ENCODE measurements around the gene ENAH. TPM values are rescaled to one million over a fixed set of nuclear protein-coding genes. Genes with fewer than 3 reads are reported as not detected.

ENAH gene
- total RNA-seq, 2 experiments from 2014 or later, result not detected

DNA sequence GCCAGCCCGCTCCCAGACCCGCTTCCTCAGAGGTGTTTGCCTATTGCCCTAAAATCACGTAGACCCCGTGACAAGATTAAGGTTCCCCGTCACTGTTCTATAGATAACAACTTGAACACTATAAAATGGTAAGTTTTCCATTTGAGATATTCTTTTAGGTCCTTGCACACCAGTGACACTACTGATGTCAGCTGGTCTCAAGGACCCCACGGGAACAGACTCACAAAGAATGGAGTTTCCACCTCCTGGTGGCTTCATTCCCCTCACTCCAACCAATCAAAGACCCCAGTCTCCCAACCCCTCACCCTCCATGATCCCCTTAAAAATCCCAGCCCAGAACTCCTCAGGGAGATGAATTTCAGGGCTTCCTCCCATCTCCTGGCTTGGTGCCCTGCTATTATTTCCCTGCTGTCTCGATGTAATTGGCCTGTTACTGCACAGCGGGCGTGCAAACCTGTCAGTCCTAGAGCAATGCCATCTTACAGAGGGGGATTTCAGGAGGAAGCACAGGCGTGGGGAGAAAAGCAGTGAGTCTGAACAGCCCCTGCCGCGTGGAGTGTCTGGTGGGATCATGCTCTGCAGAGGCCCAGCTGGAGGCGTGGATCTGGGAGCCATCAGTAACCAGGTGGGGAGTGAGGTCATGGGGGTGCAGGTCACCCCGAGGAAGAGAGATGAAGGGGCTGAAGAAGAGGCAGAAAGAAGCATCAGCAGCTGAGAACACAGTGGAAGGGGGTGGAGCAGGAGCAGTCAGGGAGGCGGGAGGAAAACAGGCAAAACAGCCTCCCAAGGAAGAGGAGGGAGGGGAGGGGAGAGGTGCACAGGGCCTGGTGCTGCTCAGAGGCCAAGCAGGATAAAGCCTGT is 190.0 kb downstream of the ENAH start:
- Mint-ChIP-seq H3K27me3 (ENCODE audit: low read depth) (no peaks in the 10 kb centered on the region), H3K9me3 (ENCODE audit: insufficient read depth) (no peaks in the 10 kb centered on the region), H3K27ac (no peak overlapping the region), H3K36me3 (ENCODE audit: low read depth) (peaks cover 4% of the 10 kb centered on the region), H3K4me3 (no peak overlapping the region), H3K4me1 (ENCODE audit: low read depth) (peaks cover 72% of the 10 kb centered on the region)
- ChIA-PET CTCF (interaction anchor here (1.1 kb wide), 1 partner anchor 12 kb away, joined by 6 read pairs; no protein-coding TSS in a partner anchor), POLR2A (interaction anchor here (1.5 to 4.7 kb wide), 2 partner anchors 18 to 35 kb away, joined by 6 to 30 read pairs; partner anchors contain the start of gene LBR)
- ATAC-seq, result no peak
- DNase-seq, result no peak

DNA sequence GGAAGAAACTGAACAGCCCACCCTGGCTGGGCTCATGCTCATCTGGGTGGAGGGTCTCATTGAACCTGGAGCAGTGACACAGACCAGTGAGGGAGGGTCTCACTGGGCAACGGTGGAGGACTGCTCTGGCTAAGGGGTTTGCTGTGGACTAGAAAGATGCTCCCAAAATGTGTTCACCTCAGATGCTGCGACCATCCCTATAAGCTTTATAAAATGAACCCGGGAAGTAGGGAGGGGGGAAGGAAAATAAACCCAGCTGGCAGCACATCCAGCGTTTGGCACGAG is 190.6 kb downstream of the ENAH start:
- H3K36me3 Mint-ChIP-seq (ENCODE audit: low read depth), result peaks cover 4% of the 10 kb centered on the region
- DNase-seq (no peak), ATAC-seq (no peak)
- H3K4me1 Mint-ChIP-seq (ENCODE audit: low read depth), result peaks cover 72% of the 10 kb centered on the region
- ChIA-PET POLR2A (interaction anchor here (1.5 to 4.7 kb wide), 2 partner anchors 18 to 34 kb away, joined by 6 to 30 read pairs; partner anchors contain the start of gene LBR), CTCF (interaction anchor here (1.1 to 1.4 kb wide), 2 partner anchors 12 to 14 kb away, joined by 3 to 6 read pairs; no protein-coding TSS in a partner anchor)
- H3K4me3 Mint-ChIP-seq, result no peak overlapping the region
- no peaks in the 10 kb centered on the region for H3K27me3 Mint-ChIP-seq (ENCODE audit: low read depth)
- H3K27ac Mint-ChIP-seq, result no peak overlapping the region
- no peaks in the 10 kb centered on the region for H3K9me3 Mint-ChIP-seq (ENCODE audit: insufficient read depth)

DNA sequence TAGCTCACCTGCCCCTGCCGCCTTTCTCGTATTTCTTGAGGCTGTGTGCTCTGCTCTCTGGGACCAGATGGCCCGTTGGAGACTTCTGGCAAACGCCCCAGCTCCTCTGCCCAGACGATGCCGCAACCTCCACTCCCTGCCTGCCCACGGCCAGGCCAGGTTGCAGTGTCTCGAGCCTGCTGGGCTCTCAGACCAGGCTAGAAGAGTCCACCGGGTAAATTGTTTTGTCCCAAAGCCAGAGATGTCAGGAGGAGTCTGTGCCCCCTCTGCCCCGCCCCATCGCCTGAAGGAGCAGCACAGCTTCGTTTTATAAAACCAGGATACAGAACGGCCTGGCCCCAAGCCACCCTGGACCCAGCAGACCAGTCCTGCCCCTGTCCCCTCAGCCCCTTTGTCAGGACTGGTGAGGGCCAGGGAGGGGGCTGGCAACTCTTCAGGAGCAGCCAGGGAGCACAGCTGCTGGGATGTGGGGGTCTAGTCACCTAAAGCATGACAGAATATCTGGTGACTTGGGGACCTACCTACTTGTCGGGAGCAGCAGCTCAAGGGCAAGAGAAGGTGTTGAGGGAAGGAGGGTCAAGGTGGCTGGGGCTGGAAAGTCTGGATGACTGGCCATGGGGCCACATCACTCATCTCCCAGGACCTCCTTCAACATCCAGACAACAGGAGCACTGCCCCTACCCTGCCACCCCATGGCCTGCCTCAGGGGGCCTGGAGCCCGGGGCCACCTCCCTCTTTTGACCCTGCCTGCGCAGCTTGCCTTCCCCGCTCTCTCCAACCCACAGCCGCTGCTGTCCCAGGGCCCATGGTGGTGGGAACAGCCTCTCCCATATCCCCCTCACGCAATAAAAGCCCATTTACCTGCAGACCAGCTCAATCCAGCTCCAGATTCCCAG is 191.1 kb downstream of the ENAH start:
- no peak for DNase-seq
- H3K36me3 Mint-ChIP-seq (ENCODE audit: low read depth), result peaks cover 2% of the 10 kb centered on the region
- ATAC-seq, result no peak
- no peaks in the 10 kb centered on the region for H3K9me3 Mint-ChIP-seq (ENCODE audit: insufficient read depth)
- no peaks in the 10 kb centered on the region for H3K27me3 Mint-ChIP-seq (ENCODE audit: low read depth)
- H3K27ac Mint-ChIP-seq, result peak overlapping the region; percentile 49
- H3K4me1 Mint-ChIP-seq (ENCODE audit: low read depth), result peaks cover 67% of the 10 kb centered on the region
- ChIA-PET POLR2A (interaction anchor here (1.2 to 4.7 kb wide), 6 partner anchors 12 to 52 kb away, joined by 3 to 30 read pairs (median 6); partner anchors contain the start of gene LBR), CTCF (interaction anchor here (1.1 to 2.5 kb wide), 5 partner anchors 13 to 34 kb away, joined by 3 to 12 read pairs (median 6); partner anchors contain the start of gene LBR)
- no peak overlapping the region for H3K4me3 Mint-ChIP-seq

DNA sequence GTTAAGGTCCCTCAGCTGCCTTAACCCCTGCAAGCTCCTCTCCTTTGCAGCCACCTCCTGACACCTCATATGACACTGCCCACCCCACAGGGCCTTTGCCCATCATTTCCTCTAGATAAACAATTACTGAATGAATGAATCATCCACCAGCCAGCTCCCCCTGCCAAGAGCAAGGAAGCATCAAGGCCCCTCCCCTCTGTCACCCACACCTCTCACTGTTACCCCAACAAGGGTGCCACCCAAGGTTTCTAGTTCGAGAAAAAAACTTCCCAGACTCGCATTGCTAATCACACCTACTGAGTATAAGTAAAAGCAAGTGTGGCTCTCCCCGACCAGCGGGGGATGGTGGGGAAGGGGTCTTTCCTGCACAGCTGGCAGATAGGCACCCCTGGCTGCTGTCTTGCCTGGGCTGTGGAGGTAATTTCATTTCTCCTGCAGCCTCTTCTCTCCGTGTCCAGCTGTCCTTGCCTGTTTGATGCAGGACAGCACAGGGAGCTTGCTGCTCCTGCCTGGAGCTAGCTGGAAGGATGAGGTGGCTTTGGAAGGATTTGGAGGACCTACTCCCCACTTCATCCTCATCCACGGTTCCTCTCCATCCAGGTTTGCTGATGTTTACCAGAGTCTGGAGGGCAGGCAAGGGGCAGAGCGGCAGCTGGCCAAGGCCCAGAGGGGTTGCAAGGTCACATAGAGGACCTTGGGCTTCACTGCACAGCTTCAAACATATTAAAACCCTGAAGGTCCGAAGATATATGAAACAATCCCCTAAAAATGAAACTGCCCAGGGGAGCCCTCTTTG is 192.0 kb downstream of the ENAH start:
- no peaks in the 10 kb centered on the region for H3K27me3 Mint-ChIP-seq (ENCODE audit: low read depth)
- H3K4me1 Mint-ChIP-seq (ENCODE audit: low read depth), result peaks cover 60% of the 10 kb centered on the region
- H3K9me3 Mint-ChIP-seq (ENCODE audit: insufficient read depth), result no peaks in the 10 kb centered on the region
- ChIA-PET POLR2A (interaction anchor here (0.8 to 4.7 kb wide), 7 partner anchors 10 to 52 kb away, joined by 3 to 30 read pairs (median 6); partner anchors contain the start of gene LBR), CTCF (interaction anchor here (0.5 to 2.5 kb wide), 11 partner anchors 14 to 576 kb away, joined by 3 to 12 read pairs (median 3); partner anchors contain the start of gene LBR)
- no peaks in the 10 kb centered on the region for H3K36me3 Mint-ChIP-seq (ENCODE audit: low read depth)
- H3K4me3 Mint-ChIP-seq, result no peak overlapping the region
- H3K27ac Mint-ChIP-seq, result peak overlapping the region; percentile 75
- ATAC-seq (peak; percentile 57), DNase-seq (peak; percentile 53)

- Mint-ChIP-seq H3K4me3 (no peak overlapping the region), H3K36me3 (ENCODE audit: low read depth) (no peaks in the 10 kb centered on the region), H3K27me3 (ENCODE audit: low read depth) (no peaks in the 10 kb centered on the region), H3K27ac (peak overlapping the region; percentile 75), H3K4me1 (ENCODE audit: low read depth) (peaks cover 52% of the 10 kb centered on the region), H3K9me3 (ENCODE audit: insufficient read depth) (no peaks in the 10 kb centered on the region)
- POLR2A ChIA-PET, result interaction anchor here (0.8 to 4.7 kb wide), 7 partner anchors 10 to 51 kb away, joined by 3 to 30 read pairs (median 6); partner anchors contain the start of gene LBR
- DNase-seq (no peak), ATAC-seq (peak; percentile 34)
- CTCF ChIA-PET, result interaction anchor here (0.5 to 2.5 kb wide), 10 partner anchors 14 to 576 kb away, joined by 3 to 12 read pairs (median 3); partner anchors contain the start of gene LBR
These were observed 192.7 kb downstream of the ENAH start for GRCh38 chr1:225460021-225460736.

DNA sequence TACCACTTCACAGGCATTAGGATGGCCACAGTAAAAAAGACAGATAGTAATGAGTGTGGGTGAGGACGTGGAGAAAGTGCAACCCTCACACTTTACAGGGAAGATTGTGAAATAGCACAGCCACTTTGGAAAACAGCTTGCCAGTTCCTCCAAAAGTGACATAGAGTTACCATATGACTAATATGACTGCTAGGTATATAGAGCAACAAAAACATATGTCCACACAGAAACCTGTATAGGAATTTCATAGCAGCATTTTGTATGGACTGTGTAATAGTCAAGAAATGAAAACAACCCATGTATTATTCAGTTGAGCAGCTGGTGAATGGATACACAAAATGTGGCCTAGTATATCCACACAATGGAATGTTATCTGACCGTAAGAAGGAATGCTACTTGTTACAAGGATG is 194.7 kb downstream of the ENAH start:
- Mint-ChIP-seq H3K4me1 (ENCODE audit: low read depth) (peaks cover 55% of the 10 kb centered on the region), H3K27me3 (ENCODE audit: low read depth) (no peaks in the 10 kb centered on the region), H3K27ac (no peak overlapping the region), H3K4me3 (no peak overlapping the region), H3K9me3 (ENCODE audit: insufficient read depth) (no peaks in the 10 kb centered on the region), H3K36me3 (ENCODE audit: low read depth) (no peaks in the 10 kb centered on the region)
- ChIA-PET POLR2A (interaction anchor here (0.9 to 1.8 kb wide), 2 partner anchors 9 to 14 kb away, joined by 4 to 11 read pairs; no protein-coding TSS in a partner anchor), CTCF (interaction anchor here (1.0 kb wide), 1 partner anchor 13 kb away, joined by 3 read pairs; no protein-coding TSS in a partner anchor)
- ATAC-seq (no peak), DNase-seq (no peak)

DNA sequence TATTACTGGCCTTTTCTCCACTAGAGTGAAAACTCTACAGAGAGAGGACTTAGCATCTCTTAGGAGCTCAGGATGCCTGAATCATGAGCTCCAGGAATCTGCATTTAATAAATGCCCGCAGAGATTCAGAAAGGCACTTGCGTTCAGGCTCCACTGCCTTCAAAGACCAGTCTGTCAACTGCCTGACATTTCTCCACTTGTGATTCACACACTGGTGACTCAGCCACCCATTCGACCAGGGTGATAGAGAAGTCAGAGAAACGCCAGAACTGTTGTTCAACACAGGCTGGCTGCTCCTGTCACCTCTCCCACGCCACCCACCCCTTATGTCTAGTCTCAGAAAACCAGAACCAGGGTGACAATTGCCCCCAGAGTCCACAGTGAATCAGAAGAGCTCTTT is 198.2 kb downstream of the ENAH start:
- H3K9me3 Mint-ChIP-seq (ENCODE audit: insufficient read depth), result no peaks in the 10 kb centered on the region
- ChIA-PET CTCF (interaction anchor here (1.6 to 2.4 kb wide), 4 partner anchors 10 to 30 kb away, joined by 5 to 10 read pairs (median 6); no protein-coding TSS in a partner anchor), POLR2A (interaction anchor here (0.9 to 3.0 kb wide), 5 partner anchors 10 to 607 kb away, joined by 3 to 19 read pairs (median 10); partner anchors contain the start of genes H3-3A and LBR)
- DNase-seq (no peak), ATAC-seq (peak; percentile 81)
- peaks cover 40% of the 10 kb centered on the region for H3K4me1 Mint-ChIP-seq (ENCODE audit: low read depth)
- no peak overlapping the region for H3K27ac Mint-ChIP-seq
- no peaks in the 10 kb centered on the region for H3K27me3 Mint-ChIP-seq (ENCODE audit: low read depth)
- H3K4me3 Mint-ChIP-seq, result no peak overlapping the region
- H3K36me3 Mint-ChIP-seq (ENCODE audit: low read depth), result no peaks in the 10 kb centered on the region

- no peaks in the 10 kb centered on the region for H3K27me3 Mint-ChIP-seq (ENCODE audit: low read depth)
- no peak for ATAC-seq
- ChIA-PET POLR2A (interaction anchor here (1.2 to 3.0 kb wide), 4 partner anchors 9 to 29 kb away, joined by 3 to 19 read pairs (median 12); partner anchors contain the start of gene LBR), CTCF (interaction anchor here (1.6 to 2.4 kb wide), 4 partner anchors 9 to 29 kb away, joined by 5 to 10 read pairs (median 6); no protein-coding TSS in a partner anchor)
- no peaks in the 10 kb centered on the region for H3K36me3 Mint-ChIP-seq (ENCODE audit: low read depth)
- H3K4me1 Mint-ChIP-seq (ENCODE audit: low read depth), result peaks cover 38% of the 10 kb centered on the region
- no peak overlapping the region for H3K27ac Mint-ChIP-seq
- H3K4me3 Mint-ChIP-seq, result no peak overlapping the region
- no peak for DNase-seq
- no peaks in the 10 kb centered on the region for H3K9me3 Mint-ChIP-seq (ENCODE audit: insufficient read depth)
These were observed 198.9 kb downstream of the ENAH start for GRCh38 chr1:225453797-225454648.

- CTCF ChIA-PET, result interaction anchor here (1.2 kb wide), 1 partner anchor 22 kb away, joined by 4 read pairs; no protein-coding TSS in a partner anchor
- DNase-seq (no peak), ATAC-seq (no peak)
- Mint-ChIP-seq H3K9me3 (ENCODE audit: insufficient read depth) (no peaks in the 10 kb centered on the region), H3K27me3 (ENCODE audit: low read depth) (no peaks in the 10 kb centered on the region), H3K4me3 (no peak overlapping the region), H3K27ac (no peak overlapping the region), H3K36me3 (ENCODE audit: low read depth) (no peaks in the 10 kb centered on the region), H3K4me1 (ENCODE audit: low read depth) (peaks cover 38% of the 10 kb centered on the region)
- POLR2A ChIA-PET, result interaction anchor here (3.6 kb wide), 1 partner anchor 16 kb away, joined by 17 read pairs; no protein-coding TSS in a partner anchor
These were observed 200.9 kb downstream of the ENAH start for GRCh38 chr1:225451840-225452515.

All from activated CD8-positive, alpha-beta T cell treated with anti-CD3 and anti-CD28 coated beads, Interleukin-2, amount 10 ng/mL, durations not matched to agents 7 days and 5 days (primary cell).